GM12872 (cell line): ENCODE results near the gene EVI2A.

ENCODE experiments used
- TF ChIP-seq, protein P1 (sequence below): IDR thresholded peaks from 3 replicates; pipeline ENCODE4 v1.5.1; 2011; ENCODE audit warnings: low read depth, mild to moderate bottlenecking, low read length, moderate library complexity; ENCODE audit not compliant: insufficient read depth

Gene EVI2A

DNA sequence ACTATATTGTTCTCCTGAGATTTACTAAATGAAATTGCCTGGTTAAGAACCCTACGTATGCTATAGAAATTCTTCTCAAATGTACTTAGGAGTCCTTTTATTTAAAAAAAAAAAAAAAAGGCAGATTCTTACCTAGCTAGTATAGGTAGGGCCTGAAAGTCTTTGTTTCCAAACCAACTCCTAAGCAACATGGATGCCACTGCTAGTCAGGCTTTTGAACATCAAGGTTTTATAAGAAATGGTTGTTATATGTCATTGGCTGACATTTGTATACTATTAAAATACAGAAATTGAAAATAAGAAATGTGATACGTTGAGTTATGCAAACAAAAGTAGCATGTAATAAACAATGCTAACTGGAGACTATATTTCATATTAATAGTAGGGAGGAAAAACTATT, 1.2 kb downstream of the EVI2A start:
- TF ChIP-seq, protein P1, sequence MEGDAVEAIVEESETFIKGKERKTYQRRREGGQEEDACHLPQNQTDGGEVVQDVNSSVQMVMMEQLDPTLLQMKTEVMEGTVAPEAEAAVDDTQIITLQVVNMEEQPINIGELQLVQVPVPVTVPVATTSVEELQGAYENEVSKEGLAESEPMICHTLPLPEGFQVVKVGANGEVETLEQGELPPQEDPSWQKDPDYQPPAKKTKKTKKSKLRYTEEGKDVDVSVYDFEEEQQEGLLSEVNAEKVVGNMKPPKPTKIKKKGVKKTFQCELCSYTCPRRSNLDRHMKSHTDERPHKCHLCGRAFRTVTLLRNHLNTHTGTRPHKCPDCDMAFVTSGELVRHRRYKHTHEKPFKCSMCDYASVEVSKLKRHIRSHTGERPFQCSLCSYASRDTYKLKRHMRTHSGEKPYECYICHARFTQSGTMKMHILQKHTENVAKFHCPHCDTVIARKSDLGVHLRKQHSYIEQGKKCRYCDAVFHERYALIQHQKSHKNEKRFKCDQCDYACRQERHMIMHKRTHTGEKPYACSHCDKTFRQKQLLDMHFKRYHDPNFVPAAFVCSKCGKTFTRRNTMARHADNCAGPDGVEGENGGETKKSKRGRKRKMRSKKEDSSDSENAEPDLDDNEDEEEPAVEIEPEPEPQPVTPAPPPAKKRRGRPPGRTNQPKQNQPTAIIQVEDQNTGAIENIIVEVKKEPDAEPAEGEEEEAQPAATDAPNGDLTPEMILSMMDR, result no peak

DNA sequence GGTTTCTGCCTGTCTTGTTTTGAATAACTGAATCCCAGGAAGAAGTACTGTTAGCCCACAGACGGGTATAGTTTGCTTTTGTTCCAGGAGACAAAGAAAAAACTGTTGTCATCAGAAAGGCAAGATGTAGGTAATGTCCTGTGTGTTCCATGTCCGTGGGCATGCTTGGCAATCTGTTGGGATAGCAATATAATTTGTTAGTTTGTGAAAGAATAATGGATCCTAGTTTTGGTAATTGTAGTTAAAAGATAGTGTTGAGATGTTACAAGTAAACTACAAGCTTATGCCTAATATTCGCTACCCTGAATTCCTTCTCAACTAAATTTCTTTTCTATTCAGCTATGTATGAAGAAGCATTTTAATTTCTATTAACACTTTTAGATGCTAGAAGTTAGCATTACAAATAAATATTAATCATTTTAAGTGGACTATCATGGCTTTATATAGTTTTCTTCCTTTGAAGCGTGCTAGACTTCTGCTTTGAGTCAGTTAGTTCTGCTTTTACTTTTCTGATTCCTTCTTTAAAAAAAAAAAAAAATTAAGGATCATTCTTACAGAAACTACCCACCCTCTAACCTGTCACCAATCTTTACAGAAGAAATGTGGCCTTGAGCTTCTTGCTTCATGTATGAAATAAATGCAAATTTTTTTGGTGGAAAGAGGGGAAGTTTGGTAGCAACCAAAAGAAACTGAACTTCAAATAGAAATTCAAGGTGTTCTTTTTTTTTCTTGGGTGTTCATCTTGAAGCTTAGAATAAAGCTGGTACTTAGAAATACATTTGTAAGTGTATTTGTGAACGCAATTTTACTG, 2.4 kb downstream of the EVI2A start:
- TF ChIP-seq, protein P1, result no peak

DNA sequence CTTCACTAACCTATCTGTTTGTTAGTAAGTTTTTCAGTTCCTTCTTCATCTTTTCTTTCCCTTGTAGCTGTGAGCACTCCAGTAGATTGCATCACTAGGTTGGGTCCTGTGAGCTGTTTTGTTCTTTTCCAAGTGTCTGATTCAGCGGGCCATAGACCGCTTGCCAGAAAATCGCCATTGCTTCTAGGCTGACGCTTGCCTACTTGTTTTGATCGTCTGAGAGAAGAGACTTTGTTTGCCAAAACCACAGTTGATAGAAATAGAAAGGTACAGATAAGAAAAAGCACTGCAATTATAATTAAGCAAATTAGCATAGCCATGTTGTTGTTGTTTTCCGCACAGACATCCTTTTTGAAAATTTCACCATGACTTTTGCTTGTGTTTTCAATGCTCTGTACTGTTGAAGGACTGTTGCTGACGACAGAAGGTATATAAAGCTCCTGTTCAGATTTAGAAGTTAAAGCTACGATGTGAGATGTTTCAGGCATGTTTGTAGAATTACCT, 3.1 kb downstream of the EVI2A start:
- TF ChIP-seq, protein P1, result no peak

DNA sequence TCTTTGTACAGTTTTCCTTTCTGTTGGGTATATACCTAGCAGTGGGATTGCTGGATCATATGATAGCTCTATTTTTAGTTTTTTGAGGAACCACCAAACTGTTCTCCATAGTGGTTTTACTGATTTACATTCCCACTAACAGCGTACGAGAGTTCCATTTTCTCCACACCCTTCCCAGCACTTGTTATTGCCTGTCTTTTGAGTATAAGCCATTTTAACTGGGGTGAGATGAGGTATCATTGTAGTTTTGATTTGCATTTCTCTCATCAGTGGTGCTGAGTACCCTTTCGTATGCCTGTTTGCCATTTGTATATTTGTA, 6.7 kb downstream of the EVI2A start:
- TF ChIP-seq, protein P1, result no peak

DNA sequence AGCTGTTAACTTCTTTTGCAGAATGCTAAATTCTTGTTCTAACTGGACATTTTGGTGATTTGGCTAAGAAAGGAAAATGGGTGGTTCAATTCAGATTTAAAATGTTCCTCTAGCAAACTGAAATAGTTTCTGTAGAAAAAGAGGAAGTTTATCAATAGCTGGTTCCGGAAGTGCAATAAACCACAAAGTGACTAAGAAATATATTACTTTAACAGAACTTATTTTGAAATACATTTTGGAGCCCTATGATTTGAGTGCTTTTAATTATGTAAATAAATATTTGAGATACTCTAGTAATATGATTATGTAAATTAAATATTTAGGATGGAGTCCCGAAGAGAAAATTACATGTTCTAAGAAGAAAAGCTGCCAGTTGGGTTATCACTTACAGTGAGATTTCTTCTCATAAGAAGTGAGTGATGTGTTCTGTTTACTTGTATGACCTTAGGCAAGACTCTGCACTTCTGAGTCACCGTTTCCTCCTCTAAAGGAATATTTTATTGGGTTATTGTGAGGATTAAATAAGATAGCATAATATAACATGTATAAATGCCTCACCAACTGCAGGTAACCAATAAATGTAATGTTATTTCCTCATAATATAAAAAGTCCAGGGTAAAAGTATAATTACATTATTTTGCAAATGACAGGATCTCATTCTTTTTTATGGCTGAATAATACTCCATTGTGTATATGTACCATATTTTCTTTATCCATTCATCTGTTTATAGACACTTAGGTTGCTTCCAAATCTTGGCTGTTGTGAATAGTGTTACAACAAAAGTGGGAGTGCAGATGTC, 7.2 kb downstream of the EVI2A start, which contains the start of gene EVI2B:
EVI2B (minus strand) TSS at position 73 of the 800 bp plus-strand sequence. CDS start 8,445 bp downstream, outside the sequence.
- TF ChIP-seq, protein P1, result no peak

DNA sequence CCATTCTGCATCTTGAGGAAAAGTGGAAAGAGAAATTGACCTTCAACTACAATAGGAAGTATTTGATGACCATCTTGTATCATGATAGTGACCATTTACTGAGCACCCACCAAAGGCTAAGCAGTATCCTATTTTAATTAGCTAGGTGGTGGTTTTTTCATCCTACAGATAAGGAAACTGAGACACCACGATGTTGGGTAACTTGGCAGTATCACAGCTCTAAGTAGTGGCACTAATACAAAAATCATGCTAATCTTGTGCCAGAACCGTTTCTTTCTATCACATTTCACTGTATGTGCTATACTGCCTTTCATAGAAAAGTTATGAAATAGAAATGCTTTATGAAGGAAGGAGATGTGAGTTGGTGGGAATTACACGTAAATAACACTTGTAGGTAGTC, 9.9 kb downstream of the EVI2A start:
- TF ChIP-seq, protein P1, result no peak

DNA sequence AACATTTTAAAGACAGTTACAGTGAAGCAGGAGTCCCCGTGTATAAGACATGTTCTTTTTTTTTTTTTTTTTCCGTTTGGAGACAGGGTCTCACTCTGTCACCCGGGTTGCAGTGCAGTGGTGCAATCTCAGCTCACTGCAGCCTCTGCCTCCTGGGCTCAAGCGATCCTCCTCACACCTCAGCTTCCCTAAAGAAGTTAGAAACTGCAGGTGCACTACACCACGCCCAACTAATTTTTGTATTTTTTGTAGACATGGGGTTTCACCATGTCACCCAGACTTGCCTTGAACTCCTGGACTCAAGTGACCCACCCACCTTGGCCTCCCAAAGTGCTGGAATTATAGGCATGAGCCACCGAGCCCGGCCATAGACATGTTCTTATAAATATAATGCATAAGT, 10.5 kb downstream of the EVI2A start:
- TF ChIP-seq, protein P1, result no peak
